C1 segment of cervical spinal cord (tissue), 14 donors: ENCODE measurements around the gene MIEF1.

Experiments used
- DNase-seq, 14 donors: peaks; one replicate each; lab custom pipeline; 2025; lab: John Stamatoyannopoulos, UW

Gene MIEF1

GRCh38 chr22:39502109-39502788 lies at the start of gene MIEF1:
Gene MIEF1, plus strand, starts transcription at chr22:39502290. Its CDS starts 9,005 bp downstream, at chr22:39511295.
- peak; percentile 70 to 98 (median 94) for DNase-seq

DNA sequence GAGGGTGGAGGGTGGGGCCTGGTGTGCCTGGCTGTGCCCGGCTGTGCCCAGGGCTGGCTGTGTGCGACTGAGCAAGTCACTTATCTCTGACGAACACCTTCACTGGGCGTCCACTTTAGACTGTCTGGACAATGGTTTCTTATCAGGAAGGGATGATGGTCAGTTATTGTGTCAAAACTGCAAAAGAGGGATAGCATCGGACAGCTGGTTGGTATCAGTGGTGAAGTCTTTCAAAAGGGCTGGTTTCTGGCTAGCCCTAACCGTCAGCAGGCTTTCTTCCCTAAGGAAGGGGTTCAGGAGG lies 49.4 kb upstream of the MIEF1 start:
- DNase-seq: no peak

DNA sequence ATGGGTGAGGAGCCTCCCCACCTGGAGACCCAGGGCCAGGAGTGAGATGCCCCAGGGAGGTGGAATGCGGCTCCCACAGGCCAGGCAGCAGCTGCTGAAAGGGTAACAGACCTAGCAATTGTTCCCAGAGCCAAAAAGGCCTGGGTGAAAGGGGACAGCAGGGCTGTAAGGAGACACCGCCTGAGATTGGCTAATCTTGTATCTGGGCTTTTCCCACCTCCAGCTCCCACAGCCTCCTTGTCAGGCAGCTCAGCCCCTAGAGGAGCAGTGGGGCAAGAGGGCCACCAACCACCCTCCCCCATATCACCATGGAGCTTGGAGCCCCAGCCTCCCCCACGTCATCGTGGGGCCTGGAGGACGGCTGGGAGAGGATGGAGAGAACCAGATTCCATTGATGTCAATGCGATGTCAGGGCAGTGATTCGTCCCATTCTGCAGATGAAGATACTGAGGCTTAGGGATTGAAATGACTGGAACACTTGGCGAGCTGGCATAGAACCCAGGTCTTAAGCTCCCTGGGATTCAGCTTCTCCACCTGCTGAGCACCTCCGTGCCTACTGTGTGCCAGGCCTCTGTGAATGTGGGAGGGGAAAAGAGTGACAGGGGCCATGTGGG lies 48.2 kb upstream of the MIEF1 start:
- DNase-seq: no peak

- no peak for DNase-seq
These were observed 47.7 kb upstream of the MIEF1 start for GRCh38 chr22:39454385-39454871.

GRCh38 chr22:39456522-39457197 lies 45.4 kb upstream of the MIEF1 start, which contains the start of gene MGAT3:
Gene MGAT3, plus strand, starts transcription at chr22:39457012. Its CDS starts 30,336 bp downstream, at chr22:39487348.
- DNase-seq: peak in 2 of 14 donors; percentile 48 to 50

DNA sequence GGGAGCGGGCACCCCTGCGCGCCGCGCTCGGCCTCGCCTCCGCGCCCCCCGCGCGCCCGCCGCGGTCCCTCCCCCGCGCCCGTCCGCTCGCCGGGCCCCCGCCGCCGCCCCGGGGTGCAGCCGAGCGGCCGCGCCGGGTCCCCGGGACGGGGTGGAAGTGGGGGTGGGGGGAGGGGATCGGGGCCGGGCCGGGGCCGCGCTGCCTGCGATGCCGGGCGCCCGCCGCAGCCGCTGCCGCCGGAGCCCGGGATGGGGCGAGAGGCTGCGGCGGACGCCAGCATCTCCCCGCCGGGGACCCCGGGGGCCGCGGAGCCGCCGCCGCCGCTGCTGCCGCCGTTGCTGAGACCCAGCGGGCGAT lies 44.9 kb upstream of the MIEF1 start:
- no peak for DNase-seq

GRCh38 chr22:39457556-39458443 lies 44.3 kb upstream of the MIEF1 start:
- peak in 4 of 14 donors; percentile 35 to 67 (median 42) for DNase-seq

- no peak for DNase-seq
These were observed 43.5 kb upstream of the MIEF1 start for GRCh38 chr22:39458444-39459083.

DNA sequence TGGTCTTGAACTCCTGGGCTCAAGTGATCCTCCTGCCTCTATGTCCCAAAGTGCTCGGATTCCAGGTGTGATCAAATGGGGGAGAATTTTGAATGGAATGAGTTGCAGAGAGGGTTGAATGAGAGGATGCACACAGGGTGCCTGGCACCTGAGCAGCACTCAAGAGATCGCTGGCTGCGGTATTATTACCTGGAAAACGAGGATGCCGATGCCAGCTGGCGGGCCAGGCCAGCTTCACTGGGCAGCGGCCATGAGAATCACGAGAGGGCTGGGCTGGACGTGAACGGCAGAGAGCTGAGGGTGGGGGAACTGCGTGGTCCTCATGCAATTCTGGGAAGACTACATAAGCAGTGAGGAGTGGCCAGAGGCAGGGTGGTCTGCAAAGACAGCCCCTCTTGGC lies 42.4 kb upstream of the MIEF1 start:
- peak in 1 of 14 donors; percentile 81 for DNase-seq

DNA sequence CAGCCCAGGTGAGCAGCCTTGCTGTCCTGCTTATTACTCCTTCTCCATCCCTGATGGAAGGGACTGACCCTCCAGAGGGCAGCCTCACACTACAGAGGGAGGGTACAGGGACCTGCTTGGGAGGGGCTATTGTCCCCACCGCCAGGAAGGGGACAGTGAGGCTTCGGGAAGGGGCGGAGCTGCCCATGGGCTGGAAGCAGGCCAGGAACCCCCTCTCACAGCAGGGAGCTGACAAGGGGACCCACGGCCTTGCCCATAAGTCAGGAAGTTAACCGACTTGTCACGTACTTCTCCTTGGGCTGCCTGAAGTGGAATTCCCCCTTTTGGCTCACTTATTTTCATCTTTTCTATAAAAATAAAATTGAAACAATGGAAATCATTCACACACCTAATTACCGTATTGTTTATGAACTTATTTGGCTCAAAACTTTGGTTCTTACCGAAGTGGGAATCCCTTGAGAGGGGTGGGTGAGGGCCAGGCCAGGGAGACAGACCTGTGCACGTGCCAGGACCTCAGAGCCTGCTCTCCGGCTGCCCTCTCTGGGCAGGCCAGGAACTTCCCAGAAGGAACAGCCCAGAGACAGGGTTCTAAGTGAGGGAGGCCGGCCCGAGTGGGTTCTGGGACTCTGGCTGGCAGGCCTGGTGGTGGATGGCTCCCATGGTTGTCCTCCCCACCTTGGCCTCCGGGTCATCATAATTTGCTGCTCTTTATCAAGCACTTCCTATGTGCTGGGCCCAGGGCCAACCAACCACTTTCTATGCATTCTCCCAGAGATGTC lies 39.5 kb upstream of the MIEF1 start:
- peak in 2 of 14 donors; percentile 25 to 81 for DNase-seq

- no peak for DNase-seq
These were observed 38.8 kb upstream of the MIEF1 start for GRCh38 chr22:39463277-39463676.

- peak in 12 of 14 donors; percentile 36 to 94 (median 68) for DNase-seq
These were observed 38.1 kb upstream of the MIEF1 start for GRCh38 chr22:39463931-39464390.

DNA sequence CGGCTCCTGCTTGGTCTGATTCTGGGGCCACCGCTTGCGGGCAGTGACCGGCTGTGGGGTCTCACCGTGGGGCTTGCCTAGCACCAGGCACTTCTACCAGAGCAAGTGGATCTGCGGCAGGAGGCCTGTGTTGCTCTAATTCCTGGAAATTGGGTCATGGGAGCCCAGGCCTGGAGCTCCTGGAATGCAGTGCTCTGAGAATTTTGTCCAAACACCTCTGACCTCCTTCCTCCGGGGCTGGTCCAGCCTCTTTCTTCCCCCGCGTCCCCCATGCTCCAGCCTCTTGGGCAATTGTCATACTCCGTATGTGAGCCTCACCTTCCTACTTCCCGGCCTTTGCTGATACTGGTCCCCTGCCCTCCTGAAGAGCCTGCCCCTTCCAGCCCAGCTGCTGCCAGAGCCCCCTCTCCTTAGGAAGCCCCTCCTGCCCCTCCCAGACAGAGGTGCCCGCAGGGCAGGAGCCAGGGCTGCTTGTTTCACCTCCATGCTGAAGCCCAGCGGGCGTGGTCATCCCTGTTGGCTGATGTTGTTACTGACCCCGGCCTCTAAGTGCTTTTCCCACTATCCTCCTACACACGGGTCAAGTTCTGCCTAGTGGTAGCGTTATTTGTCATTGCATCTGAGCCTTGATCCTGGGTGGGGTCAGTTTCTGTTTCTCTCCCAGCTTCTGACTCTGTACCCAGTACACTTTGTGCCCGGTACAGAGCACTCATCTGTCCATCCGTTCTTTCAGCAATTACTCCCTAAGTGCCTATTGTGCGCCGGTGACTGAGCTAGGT lies 35.7 kb upstream of the MIEF1 start:
- peak in 3 of 14 donors; percentile 32 to 69 (median 49) for DNase-seq

DNA sequence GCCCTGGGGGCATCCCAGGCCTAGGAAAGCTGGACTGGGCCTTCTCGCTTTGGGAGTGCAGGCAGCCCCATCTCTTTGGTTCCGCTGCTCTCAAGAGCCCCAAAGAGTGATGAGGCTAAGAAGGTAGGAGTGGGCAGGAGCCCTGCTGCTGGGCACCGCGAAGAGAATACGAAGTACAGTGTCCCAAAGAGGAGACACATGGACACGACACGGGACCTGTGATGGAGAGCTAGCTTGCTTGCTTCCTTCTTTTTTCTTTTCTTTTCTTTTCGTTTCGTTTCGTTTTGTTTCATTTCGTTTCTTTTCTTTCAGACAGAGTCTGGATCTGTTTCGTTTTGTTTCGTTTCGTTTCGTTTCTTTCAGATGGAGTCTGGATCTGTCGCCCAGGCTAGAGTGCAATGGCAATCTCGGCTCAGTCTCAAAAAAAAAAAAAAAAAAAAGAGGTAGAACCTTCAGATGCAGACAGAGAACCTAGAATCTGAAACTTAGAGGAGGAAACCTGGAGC lies 34.6 kb upstream of the MIEF1 start:
- no peak for DNase-seq

- peak in 2 of 14 donors; percentile 56 to 62 for DNase-seq
These were observed 33.4 kb upstream of the MIEF1 start for GRCh38 chr22:39468487-39469325.

GRCh38 chr22:39469326-39469680 lies 32.8 kb upstream of the MIEF1 start:
- DNase-seq: peak in 1 of 14 donors; percentile 64

DNA sequence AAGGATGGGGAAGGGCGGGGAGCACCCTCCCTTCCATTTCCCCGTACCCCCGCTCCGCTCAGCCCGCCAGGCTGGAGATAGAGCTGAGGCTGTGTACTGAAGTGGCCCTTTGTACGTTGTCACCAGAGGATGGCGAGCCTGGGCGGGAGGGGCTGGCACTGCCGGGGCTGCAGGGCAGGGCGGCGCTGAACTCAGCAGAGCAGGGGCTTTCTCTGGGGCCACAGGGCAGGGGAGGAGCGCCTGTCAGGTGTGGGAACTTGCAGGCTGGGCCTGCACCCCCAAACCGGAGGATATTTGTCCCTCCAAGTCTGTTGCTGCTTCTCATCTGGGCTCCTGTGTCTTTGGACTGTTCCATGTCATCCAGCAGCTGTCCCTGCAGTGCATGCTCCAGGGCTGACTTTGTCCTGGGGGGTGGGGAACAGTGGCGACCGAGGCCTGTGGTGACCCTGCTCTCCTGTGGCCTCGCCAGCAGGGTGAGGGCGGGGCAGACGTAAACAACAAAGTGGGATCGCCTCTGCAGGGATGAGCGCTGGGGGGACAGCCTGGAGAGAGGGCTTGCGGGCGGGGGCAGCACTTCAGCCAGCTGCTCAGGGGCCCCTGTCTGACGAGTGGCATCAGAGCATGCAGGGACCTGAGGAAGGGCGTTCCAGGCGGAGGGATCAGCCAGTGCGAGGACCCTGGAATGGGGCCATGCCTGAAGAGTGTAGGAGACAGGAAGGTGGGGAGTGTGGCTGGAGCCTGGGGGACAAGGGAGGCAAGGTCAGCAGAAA lies 32.2 kb upstream of the MIEF1 start:
- peak in 12 of 14 donors; percentile 41 to 85 (median 71) for DNase-seq
